GM12892 (cell line): Measurements from ENCODE around the gene SMARCC2.
"Not testable (repeated sequence)": the region's sequence is repeated elsewhere in the genome, so short reads cannot be mapped to it uniquely, and the experiment has no call there.

ENCODE experiments used
- POLR2A ChIP-seq: IDR thresholded peaks from 2 replicates; pipeline ENCODE4 v1.6.1; 2011; ENCODE audit warnings: low read depth, low read length, control low read depth
- POLR2AphosphoS5 ChIP-seq: IDR thresholded peaks from 2 replicates; pipeline ENCODE4 v1.6.1; 2011; ENCODE audit warnings: low read depth, low read length, control low read depth
- TAF1 ChIP-seq: IDR thresholded peaks from 2 replicates; pipeline ENCODE4 v1.6.1; 2011; ENCODE audit warnings: low read depth, mild to moderate bottlenecking, control low read depth, low read length, borderline replicate concordance

DNA sequence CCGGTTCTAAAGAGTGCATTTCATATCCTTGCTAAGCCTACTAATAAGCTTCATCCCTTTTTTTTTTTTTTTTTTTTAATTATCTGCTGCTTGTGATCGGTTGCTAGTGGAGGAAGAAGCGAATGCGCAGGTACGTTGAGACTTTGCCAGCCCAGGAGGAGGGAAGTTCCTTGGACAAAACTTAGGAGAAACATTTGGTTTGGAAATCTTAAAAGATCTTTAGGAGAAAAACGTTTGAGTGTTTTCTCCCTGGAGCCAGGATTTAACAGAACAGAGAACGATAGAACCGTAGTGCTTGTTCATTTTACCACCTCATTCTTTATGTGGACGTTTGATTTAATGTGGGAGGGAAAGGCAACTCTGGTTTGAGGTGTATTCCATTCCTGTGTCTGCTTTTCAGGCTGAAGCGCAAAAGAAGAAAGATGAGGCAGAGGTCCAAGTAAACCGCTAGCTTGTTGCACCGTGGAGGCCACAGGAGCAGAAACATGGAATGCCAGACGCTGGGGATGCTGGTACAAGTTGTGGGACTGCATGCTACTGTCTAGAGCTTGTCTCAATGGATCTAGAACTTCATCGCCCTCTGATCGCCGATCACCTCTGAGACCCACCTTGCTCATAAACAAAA is 72.1 kb downstream of the SMARCC2 start:
- not testable (repeated sequence) for TF ChIP-seq POLR2AphosphoS5, POLR2A, TAF1
